H1 (cell line): ENCODE measurements around the gene CIRBP.

ENCODE experiments used
- ASH2L ChIP-seq: fragments of 200-600, 300-600 bp; sonication (generic); IDR thresholded peaks from one replicate; pipeline ENCODE4 v1.7.1; 2017; ENCODE audit warnings: low read length
- CHD1 ChIP-seq: IDR thresholded peaks from 2 replicates; pipeline ENCODE4 v1.6.1; 2012; ENCODE audit warnings: low read depth, low read length, improper control_type of control experiment
- EGR1 ChIP-seq: IDR thresholded peaks from 2 replicates; pipeline ENCODE4 v1.6.1; 2011; ENCODE audit warnings: low read depth, low read length, borderline replicate concordance
- EP300 ChIP-seq, 2 experiments: IDR thresholded peaks; 1 replicate in 1 of 2; 2 replicates in 1 of 2; pipeline ENCODE4 v1.6.1; 2011 to 2012; ENCODE audit warnings: low read depth in 2 of 2, low read length in 2 of 2, mild to moderate bottlenecking in 2 of 2, borderline replicate concordance in 1 of 2, inconsistent platforms in 1 of 2, moderate library complexity in 1 of 2
- JUND ChIP-seq: IDR thresholded peaks from 2 replicates; pipeline ENCODE4 v1.6.1; 2011; ENCODE audit warnings: mild to moderate bottlenecking, improper control_type of control experiment, low read length
- MAFK ChIP-seq: IDR thresholded peaks from 2 replicates; pipeline ENCODE4 v1.6.1; 2012; ENCODE audit warnings: low read depth, mild to moderate bottlenecking, improper control_type of control experiment, low read length
- POLR2A ChIP-seq, 2 experiments: IDR thresholded peaks; 1 replicate in 1 of 2; 2 replicates in 1 of 2; pipeline ENCODE4 v1.6.1; 2011; ENCODE audit warnings: low read depth in 2 of 2, low read length in 2 of 2, mild to moderate bottlenecking in 2 of 2; ENCODE audit errors: control extremely low read depth in 1 of 2
- RAD21 ChIP-seq, 2 experiments: IDR thresholded peaks in 1 of 2; conservative IDR thresholded peaks in 1 of 2; 2 replicates each; pipeline ENCODE4 v1.6.1; 2011; ENCODE audit warnings: low read depth in 2 of 2, low read length in 2 of 2, improper control_type of control experiment in 1 of 2, inconsistent platforms in 1 of 2, mild to moderate bottlenecking in 1 of 2, moderate library complexity in 1 of 2
- RFX5 ChIP-seq: IDR thresholded peaks from 2 replicates; pipeline ENCODE4 v1.6.1; 2011; ENCODE audit warnings: low read depth, low read length, improper control_type of control experiment, borderline replicate concordance
- RXRA ChIP-seq: IDR thresholded peaks from 2 replicates; pipeline ENCODE4 v1.6.1; 2011; ENCODE audit warnings: low read depth, mild to moderate bottlenecking, low read length, moderate library complexity; ENCODE audit not compliant: insufficient read depth
- ZNF274 ChIP-seq: IDR thresholded peaks from 2 replicates; pipeline ENCODE4 v1.7.0; 2012; ENCODE audit warnings: low read length, borderline replicate concordance; ENCODE audit errors: extremely low read depth
- TF ChIP-seq, protein P1 (sequence below), 3 experiments: IDR thresholded peaks; 1 replicate in 2 of 3; 2 replicates in 1 of 3; pipeline versions ENCODE4 v1.5.1 to v1.6.1; 2011; ENCODE audit warnings: low read length in 3 of 3, mild to moderate bottlenecking in 3 of 3, inconsistent platforms in 2 of 3, low read depth in 1 of 3, moderate library complexity in 1 of 3; ENCODE audit not compliant: insufficient read depth in 1 of 3; ENCODE audit errors: control extremely low read depth in 1 of 3

DNA sequence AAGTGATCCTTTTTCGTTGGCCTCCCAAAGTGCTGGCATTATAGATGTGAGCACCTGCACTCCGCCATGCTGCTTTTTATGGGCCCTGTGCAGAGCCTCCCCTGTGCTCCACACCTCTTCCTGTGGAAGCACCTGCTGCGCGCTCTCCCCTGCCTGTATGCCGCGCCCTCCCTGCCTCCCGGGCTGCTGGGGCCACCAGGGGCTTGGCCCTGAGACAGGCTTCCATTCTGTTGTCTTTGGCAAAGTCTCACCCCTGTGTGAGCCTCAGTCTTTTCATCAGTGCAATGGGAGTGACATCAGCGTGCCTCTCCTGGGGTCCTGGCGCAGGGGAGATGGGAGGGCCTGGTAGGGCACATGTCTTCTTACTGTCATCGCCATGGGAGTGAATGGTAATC lies 7.5 kb downstream of the CIRBP start:
- TF ChIP-seq POLR2A (IDR thresholded peaks at IDR 0.05; ENCODE audit: control extremely low read depth in 1 of 2, low read depth in 2 of 2, low read length in 2 of 2) (no peak), MAFK (no peak), CHD1 (no peak), EGR1 (no peak), EP300 (IDR thresholded peaks at IDR 0.05; ENCODE audit: borderline replicate concordance in 1 of 2, low read depth in 2 of 2, low read length in 2 of 2) (no peak), RFX5 (no peak), RXRA (no peak), RAD21 (IDR thresholded peaks at IDR 0.05 in 1 of 2, conservative IDR thresholded peaks at IDR 0.05 in 1 of 2; ENCODE audit: low read depth in 2 of 2, low read length in 2 of 2) (no peak), ASH2L (no peak), ZNF274 (no peak), JUND (no peak)
- TF ChIP-seq, protein P1, sequence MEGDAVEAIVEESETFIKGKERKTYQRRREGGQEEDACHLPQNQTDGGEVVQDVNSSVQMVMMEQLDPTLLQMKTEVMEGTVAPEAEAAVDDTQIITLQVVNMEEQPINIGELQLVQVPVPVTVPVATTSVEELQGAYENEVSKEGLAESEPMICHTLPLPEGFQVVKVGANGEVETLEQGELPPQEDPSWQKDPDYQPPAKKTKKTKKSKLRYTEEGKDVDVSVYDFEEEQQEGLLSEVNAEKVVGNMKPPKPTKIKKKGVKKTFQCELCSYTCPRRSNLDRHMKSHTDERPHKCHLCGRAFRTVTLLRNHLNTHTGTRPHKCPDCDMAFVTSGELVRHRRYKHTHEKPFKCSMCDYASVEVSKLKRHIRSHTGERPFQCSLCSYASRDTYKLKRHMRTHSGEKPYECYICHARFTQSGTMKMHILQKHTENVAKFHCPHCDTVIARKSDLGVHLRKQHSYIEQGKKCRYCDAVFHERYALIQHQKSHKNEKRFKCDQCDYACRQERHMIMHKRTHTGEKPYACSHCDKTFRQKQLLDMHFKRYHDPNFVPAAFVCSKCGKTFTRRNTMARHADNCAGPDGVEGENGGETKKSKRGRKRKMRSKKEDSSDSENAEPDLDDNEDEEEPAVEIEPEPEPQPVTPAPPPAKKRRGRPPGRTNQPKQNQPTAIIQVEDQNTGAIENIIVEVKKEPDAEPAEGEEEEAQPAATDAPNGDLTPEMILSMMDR (IDR thresholded peaks at IDR 0.05; ENCODE audit: control extremely low read depth in 1 of 3, insufficient read depth in 1 of 3, low read depth in 1 of 3, low read length in 3 of 3): no peak
